PFSK-1 (cell line): ENCODE data around the gene GART.

Experiments used
- POLR2AphosphoS5 ChIP-seq: IDR thresholded peaks from 2 replicates; pipeline ENCODE4 v1.6.1; 2012; ENCODE audit warnings: low read depth, mild to moderate bottlenecking, control low read depth, low read length, moderate library complexity
- SIN3A ChIP-seq: IDR thresholded peaks from 2 replicates; pipeline ENCODE4 v1.6.1; 2012; ENCODE audit warnings: mild to moderate bottlenecking, low read length, moderate library complexity, borderline replicate concordance; ENCODE audit not compliant: insufficient read depth
- TAF1 ChIP-seq: IDR thresholded peaks from 2 replicates; pipeline ENCODE4 v1.6.1; 2012; ENCODE audit warnings: low read length, control low read depth, borderline replicate concordance; ENCODE audit not compliant: insufficient read depth
- TF ChIP-seq, protein P1 (sequence below), 2 experiments: IDR thresholded peaks; 2 replicates each; pipeline versions ENCODE4 v1.6.1 to v1.8.0; 2011 to 2012; ENCODE audit warnings: low read depth in 2 of 2, low read length in 2 of 2, control low read depth in 1 of 2, inconsistent platforms in 1 of 2, mild to moderate bottlenecking in 1 of 2, moderate library complexity in 1 of 2; ENCODE audit not compliant: insufficient read depth in 1 of 2

DNA sequence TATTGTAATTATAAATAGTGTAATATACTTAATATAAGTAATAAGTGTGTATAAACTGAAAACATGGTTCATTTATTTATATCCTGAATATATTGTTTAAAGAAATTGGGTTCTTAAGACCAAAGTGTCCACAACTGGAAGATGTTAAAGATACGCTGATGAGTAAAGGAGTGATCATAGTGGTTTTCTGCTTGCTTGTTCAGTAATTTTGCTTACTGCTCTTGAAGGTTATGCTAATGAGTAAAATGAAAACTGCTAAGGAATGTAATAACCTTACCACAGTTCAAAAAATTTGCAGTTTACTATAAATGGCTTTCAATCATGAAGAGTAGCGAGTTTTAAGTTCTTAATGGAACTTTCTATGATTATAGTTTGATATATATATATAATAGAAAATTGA is 24.6 kb upstream of the GART start:
- TF ChIP-seq POLR2AphosphoS5 (no peak), TAF1 (no peak), SIN3A (no peak)
- TF ChIP-seq, protein P1, sequence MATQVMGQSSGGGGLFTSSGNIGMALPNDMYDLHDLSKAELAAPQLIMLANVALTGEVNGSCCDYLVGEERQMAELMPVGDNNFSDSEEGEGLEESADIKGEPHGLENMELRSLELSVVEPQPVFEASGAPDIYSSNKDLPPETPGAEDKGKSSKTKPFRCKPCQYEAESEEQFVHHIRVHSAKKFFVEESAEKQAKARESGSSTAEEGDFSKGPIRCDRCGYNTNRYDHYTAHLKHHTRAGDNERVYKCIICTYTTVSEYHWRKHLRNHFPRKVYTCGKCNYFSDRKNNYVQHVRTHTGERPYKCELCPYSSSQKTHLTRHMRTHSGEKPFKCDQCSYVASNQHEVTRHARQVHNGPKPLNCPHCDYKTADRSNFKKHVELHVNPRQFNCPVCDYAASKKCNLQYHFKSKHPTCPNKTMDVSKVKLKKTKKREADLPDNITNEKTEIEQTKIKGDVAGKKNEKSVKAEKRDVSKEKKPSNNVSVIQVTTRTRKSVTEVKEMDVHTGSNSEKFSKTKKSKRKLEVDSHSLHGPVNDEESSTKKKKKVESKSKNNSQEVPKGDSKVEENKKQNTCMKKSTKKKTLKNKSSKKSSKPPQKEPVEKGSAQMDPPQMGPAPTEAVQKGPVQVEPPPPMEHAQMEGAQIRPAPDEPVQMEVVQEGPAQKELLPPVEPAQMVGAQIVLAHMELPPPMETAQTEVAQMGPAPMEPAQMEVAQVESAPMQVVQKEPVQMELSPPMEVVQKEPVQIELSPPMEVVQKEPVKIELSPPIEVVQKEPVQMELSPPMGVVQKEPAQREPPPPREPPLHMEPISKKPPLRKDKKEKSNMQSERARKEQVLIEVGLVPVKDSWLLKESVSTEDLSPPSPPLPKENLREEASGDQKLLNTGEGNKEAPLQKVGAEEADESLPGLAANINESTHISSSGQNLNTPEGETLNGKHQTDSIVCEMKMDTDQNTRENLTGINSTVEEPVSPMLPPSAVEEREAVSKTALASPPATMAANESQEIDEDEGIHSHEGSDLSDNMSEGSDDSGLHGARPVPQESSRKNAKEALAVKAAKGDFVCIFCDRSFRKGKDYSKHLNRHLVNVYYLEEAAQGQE (IDR thresholded peaks at IDR 0.05; ENCODE audit: insufficient read depth in 1 of 2, low read depth in 2 of 2, low read length in 2 of 2): no peak
